VCaP (cell line): ENCODE measurements around the gene PCDH15.
A peak's percentile ranks its signal among the peaks of the same experiment; 100 is the strongest.

Source experiments
- H3K27ac ChIP-seq: fragments of 450-650 bp; 2 replicates; pipeline ENCODE4 v1.5.1; 2017
- TF ChIP-seq, protein P1 (sequence below): fragments of 450-650 bp; conservative IDR thresholded peaks from 2 replicates; pipeline ENCODE4 v1.5.1; 2017; ENCODE audit warnings: mild to moderate bottlenecking, moderate library complexity

Gene PCDH15

DNA sequence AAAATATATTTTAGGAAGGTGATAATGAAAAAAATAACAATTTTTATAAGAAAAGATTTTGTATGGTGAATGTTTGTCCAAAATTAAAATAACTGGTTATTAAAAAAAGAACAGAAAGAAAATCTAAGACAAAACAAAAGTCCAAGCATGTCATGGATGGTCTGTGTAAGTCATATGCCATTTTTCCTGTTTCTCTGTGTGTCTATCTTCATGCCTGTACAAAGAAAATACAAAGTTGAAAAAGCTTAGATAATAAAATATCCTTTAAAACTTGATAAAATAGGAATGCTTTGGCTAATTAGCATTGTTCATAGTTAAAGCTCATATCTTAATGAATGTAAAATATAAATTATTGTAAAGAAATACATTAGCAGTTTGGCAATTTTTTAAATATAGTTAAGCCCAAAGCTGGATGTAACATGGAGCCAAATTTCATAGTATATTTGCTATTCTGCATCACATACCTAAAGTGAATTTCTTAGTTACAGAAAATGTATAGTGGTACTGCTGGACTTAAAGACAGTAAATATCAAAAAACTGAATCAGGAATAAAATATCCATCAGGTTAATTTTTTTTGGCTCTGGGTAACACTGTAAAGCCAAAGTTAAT, 661.1 kb downstream of the PCDH15 start:
- no peak overlapping the region for H3K27ac ChIP-seq
- TF ChIP-seq, protein P1, sequence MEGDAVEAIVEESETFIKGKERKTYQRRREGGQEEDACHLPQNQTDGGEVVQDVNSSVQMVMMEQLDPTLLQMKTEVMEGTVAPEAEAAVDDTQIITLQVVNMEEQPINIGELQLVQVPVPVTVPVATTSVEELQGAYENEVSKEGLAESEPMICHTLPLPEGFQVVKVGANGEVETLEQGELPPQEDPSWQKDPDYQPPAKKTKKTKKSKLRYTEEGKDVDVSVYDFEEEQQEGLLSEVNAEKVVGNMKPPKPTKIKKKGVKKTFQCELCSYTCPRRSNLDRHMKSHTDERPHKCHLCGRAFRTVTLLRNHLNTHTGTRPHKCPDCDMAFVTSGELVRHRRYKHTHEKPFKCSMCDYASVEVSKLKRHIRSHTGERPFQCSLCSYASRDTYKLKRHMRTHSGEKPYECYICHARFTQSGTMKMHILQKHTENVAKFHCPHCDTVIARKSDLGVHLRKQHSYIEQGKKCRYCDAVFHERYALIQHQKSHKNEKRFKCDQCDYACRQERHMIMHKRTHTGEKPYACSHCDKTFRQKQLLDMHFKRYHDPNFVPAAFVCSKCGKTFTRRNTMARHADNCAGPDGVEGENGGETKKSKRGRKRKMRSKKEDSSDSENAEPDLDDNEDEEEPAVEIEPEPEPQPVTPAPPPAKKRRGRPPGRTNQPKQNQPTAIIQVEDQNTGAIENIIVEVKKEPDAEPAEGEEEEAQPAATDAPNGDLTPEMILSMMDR: no peak

DNA sequence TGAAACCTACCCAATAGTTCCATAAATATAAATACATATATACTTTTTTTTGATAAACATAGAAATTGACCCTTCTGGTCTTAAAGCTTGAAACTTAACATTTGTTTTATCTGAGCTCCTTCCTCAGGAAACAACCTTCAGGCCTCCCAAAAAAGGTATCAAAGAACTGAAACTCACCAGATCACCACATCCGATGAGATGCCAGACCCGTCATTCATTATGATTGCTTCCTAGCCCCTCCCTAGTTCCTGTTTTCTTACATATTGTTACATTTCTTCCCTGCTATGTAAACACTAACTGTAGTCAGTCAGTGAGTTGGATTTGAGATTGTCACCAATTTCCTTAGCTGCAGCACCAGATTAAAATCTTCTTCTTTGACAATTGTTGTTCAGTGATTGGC, 663.6 kb downstream of the PCDH15 start:
- TF ChIP-seq, protein P1: no peak
- no peak overlapping the region for H3K27ac ChIP-seq

DNA sequence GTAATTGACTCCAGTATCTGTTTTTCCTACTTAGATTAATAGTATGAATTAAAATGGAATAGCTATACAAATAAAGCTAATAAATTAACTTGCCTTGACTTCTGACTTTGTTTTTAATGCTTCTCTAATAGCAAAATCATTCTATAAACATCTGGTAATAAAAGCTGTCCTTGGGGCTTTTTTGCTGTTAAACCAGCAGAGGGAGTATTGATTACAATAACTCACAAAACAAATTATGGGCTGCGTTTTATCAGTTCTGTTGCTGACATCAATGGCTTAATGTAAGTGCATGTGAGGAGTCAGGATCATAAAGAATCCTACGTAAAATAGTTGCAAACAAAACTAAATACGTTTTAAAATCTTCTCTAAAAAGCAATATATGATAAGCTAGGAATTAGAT, 667.8 kb downstream of the PCDH15 start:
- no peak overlapping the region for H3K27ac ChIP-seq
- TF ChIP-seq, protein P1: peak; percentile 63

DNA sequence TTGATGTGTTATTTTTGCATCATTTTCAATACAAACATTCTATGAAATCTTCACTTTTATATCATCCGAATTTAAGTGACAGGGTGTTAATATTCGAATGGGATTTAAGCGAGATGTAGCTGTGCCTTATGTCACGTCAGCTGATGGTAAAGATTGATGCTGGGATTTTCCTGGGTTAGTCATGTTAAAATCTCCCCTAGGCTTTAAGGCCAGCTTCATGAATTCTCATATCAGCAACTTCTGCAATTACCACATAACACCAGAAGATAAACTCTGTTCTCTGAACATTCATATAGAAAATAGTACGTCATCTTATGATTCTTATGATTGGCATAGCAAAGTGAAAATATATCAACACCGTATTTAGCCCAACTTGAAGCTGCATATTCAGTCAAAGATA, 669.2 kb downstream of the PCDH15 start:
- TF ChIP-seq, protein P1: no peak
- no peak overlapping the region for H3K27ac ChIP-seq

DNA sequence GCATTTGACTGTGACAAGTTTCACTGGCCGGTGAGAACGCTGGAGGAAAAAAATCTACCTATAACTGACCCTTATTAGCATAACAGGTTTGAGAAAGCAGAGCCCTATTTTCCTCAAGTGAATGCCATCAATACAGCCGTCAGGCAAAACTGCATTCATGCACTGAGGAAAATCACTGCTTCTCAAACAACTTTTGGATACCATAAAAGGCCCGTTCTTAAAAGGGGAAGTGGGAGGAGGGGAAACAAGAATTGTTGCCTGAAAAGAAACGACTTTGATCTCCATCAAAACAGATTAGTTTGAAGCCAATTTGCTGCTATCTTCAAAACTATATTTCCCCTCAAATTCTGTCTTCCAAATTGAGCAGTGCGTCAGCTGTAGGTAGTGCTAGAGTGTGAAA, 670.6 kb downstream of the PCDH15 start:
- H3K27ac ChIP-seq: no peak overlapping the region
- TF ChIP-seq, protein P1: no peak

DNA sequence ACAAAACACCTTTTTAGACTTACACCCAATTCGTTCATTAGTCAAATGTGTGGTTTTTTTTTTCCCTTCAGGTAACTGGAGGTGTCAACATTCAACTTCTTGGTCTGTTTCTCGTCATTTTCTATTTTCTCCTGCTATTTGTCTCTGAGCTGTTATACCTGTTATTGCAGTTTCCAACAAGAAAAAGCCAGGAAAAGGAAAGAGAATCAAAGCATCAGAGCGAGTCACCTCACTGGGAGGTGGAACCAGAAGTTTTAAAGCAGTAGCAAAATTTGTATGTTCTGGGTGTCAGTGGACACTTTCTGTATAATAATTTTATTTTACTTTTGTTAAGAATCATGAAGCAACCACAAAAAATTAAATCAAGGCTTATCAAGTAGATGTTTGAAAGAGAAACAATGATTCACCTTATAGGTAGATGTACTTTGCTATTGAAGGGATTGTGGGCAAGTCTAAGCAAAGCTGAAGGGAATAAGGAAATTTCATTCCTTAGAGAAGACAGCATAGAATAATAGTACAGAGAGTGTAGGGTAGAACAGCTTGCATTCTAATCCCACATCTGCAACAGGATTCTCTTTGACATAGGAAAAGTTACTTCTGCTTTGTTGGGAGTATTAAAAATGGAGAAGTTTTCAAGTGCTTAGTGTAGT, 675.8 kb downstream of the PCDH15 start:
- TF ChIP-seq, protein P1: no peak
- no peak overlapping the region for H3K27ac ChIP-seq

DNA sequence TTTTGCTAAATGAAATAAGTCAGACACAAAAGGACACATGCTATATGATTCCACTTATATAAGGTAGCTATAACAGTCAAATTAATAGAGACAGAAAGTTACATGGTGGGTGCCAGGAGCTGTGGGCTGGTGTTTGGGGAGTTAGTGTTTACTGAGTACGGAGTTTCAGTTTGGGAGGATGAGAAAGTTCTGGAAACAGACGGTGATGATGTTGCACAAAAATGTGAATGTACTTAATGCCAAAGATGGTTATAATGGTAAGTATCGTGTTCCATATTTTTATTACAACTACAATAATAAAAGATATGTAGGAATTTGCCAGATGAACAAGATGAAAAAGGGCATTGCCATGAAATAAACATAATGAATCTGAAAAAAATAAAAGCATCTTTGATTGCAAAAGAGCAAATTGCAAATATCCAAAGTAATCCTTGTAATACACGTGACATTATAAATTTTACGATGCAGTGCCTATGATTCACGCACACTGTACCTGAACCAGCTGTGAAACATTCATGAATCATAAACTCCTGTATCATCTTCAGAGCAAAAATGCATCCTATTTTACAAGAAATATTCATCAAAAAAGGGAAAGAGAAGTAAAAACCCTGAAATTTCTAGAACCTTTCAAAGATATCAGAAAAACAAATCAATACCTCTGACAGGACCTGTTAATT, 676.7 kb downstream of the PCDH15 start:
- TF ChIP-seq, protein P1: no peak

More for the DNA sequence above, 676.7 kb downstream of the PCDH15 start:
- H3K27ac ChIP-seq: no peak overlapping the region
